Smooth muscle cell (in vitro differentiated cells): Measurements from ENCODE around the gene MLLT10. TPM values are rescaled to one million over a fixed set of nuclear protein-coding genes. Genes with fewer than 3 reads are reported as not detected.

Source experiments
- DNase-seq: peaks from one replicate; lab custom pipeline; 2025; ENCODE audit not compliant: unreplicated experiment; lab: John Stamatoyannopoulos, UW
- H2AFZ ChIP-seq: fragments of 200-600 bp; sonication (generic); 2 replicates; pipeline ENCODE4 v1.6.0; 2016; ENCODE audit warnings: antibody characterized with exemption, low read depth, mild to moderate bottlenecking
- H3F3A ChIP-seq: fragments of 200-600 bp; sonication (generic); 2 replicates; pipeline ENCODE4 v1.6.0; 2017; ENCODE audit warnings: antibody characterized with exemption, low read depth
- H3K27ac ChIP-seq: fragments of 200-600 bp; sonication (generic); 2 replicates; pipeline ENCODE4 v1.5.1; 2016; ENCODE audit warnings: low read depth, mild to moderate bottlenecking
- H3K27me3 ChIP-seq: fragments of 200-600 bp; sonication (generic); 2 replicates; pipeline ENCODE4 v1.6.1; 2016; ENCODE audit warnings: low read depth, mild to moderate bottlenecking
- H3K36me3 ChIP-seq: fragments of 200-600 bp; sonication (generic); 2 replicates; pipeline ENCODE4 v1.5.1; 2016; ENCODE audit warnings: low read depth
- H3K4me1 ChIP-seq: fragments of 200-600 bp; sonication (generic); 2 replicates; pipeline ENCODE4 v1.5.1; 2016; ENCODE audit warnings: low read depth
- H3K4me2 ChIP-seq: fragments of 200-600 bp; sonication (generic); 2 replicates; pipeline ENCODE4 v1.6.0; 2016; ENCODE audit warnings: mild to moderate bottlenecking
- H3K4me3 ChIP-seq: fragments of 200-600 bp; sonication (generic); 2 replicates; pipeline ENCODE4 v1.5.1; 2016; ENCODE audit warnings: mild to moderate bottlenecking
- H3K79me2 ChIP-seq: fragments of 200-600 bp; sonication (generic); 2 replicates; pipeline ENCODE4 v1.6.0; 2016; ENCODE audit warnings: low read depth, mild to moderate bottlenecking
- H3K9ac ChIP-seq: fragments of 200-600 bp; sonication (generic); 2 replicates; pipeline ENCODE4 v1.6.0; 2016; ENCODE audit warnings: low read depth
- H3K9me3 ChIP-seq: fragments of 200-600 bp; sonication (generic); replicated peaks from 2 replicates; pipeline ENCODE4 v1.5.1; 2016; ENCODE audit warnings: low read depth
- H4K20me1 ChIP-seq: fragments of 200-600 bp; sonication (generic); 2 replicates; pipeline ENCODE4 v1.6.0; 2016; ENCODE audit warnings: low read depth
- WGBS: methylation state at CpG from one replicate; pipeline ENCODE4 v1.1.7; 2016; ENCODE audit warnings: low lambda C conversion rate; 5-methylcytosine and 5-hydroxymethylcytosine counted together
- polyA plus RNA-seq: library from polyadenylated mRNA; unstranded; fragments of >200 nt; fragmentation: Nextera tagmentation; extraction: Ambion mirVana; gene quantifications from 2 replicates; pipeline ENCODE4 v1.2.1, GENCODE V29; 2016
- total RNA-seq: library from RNA; depleted of rRNA; stranded (reverse); fragments of >200 nt; gene quantifications from 2 replicates; pipeline ENCODE4 v1.2.3, GENCODE V29; 2014
- TF ChIP-seq, protein P1 (sequence below): fragments of 200-600 bp; sonication (generic); IDR thresholded peaks from 2 replicates; pipeline ENCODE4 v1.5.1; 2017; ENCODE audit warnings: borderline replicate concordance, mild to moderate bottlenecking, antibody characterized with exemption; ENCODE audit not compliant: insufficient read depth, poor library complexity, severe bottlenecking

Gene MLLT10
- total and polyA plus RNA-seq, 2 experiments from 2014 or later = 6.8 to 43.6 TPM

DNA sequence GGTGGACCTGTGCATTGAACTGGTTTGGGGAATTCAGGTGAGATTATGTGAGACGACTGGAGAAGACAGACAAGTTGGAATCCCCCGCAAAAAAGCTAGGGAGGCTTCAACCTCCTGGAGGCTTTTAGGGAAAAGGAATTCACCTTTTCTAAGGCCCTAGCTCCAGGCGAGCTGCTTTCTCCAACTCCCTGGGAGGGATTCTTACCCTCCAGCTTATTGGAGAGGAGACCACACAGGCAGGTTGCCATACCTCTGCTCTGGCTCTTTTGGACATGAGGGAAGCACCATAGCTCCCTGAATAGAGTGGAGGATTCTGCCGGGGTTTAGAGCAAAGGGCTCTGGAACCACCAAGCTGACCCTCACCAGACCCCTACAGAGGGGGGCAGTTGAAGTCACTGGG is 213.8 kb downstream of the MLLT10 start:
- Histone ChIP-seq H3F3A (peaks cover 11% of the 10 kb centered on the region), H3K27me3 (no peaks in the 10 kb centered on the region), H3K9ac (no peak overlapping the region), H3K36me3 (no peaks in the 10 kb centered on the region), H3K4me1 (no peaks in the 10 kb centered on the region), H3K4me3 (no peak overlapping the region), H3K27ac (no peak overlapping the region), H2AFZ (no peak overlapping the region), H3K79me2 (no peaks in the 10 kb centered on the region), H3K4me2 (no peak overlapping the region), H4K20me1 (no peaks in the 10 kb centered on the region), H3K9me3 (no peaks in the 10 kb centered on the region)
- DNase-seq = no peak
- TF ChIP-seq, protein P1, sequence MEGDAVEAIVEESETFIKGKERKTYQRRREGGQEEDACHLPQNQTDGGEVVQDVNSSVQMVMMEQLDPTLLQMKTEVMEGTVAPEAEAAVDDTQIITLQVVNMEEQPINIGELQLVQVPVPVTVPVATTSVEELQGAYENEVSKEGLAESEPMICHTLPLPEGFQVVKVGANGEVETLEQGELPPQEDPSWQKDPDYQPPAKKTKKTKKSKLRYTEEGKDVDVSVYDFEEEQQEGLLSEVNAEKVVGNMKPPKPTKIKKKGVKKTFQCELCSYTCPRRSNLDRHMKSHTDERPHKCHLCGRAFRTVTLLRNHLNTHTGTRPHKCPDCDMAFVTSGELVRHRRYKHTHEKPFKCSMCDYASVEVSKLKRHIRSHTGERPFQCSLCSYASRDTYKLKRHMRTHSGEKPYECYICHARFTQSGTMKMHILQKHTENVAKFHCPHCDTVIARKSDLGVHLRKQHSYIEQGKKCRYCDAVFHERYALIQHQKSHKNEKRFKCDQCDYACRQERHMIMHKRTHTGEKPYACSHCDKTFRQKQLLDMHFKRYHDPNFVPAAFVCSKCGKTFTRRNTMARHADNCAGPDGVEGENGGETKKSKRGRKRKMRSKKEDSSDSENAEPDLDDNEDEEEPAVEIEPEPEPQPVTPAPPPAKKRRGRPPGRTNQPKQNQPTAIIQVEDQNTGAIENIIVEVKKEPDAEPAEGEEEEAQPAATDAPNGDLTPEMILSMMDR = no peak
- WGBS = 96% methylated on average over 4 of the region's 4 CpGs

DNA sequence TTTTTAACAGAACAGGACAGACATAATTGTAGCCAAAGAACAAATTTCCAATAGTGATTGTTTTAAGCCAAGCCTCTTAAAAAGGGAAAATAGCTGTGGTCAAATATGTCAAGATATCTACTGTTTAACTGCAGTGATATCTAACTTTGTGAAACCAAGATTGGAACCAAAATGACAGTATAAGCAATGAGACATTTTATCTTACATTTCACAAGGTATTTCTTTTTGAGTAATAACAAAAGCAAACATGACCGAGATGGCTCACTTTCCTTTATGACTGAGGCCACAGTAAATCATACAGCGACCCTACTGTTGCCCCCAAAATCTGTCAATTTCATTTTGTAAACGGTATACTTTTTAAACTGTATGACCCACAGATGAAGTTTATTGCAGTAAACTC is 215.8 kb downstream of the MLLT10 start:
- Histone ChIP-seq H4K20me1 (no peaks in the 10 kb centered on the region), H3K4me1 (no peaks in the 10 kb centered on the region), H3K4me3 (no peak overlapping the region), H2AFZ (no peak overlapping the region), H3K27ac (no peak overlapping the region), H3K4me2 (no peak overlapping the region), H3K79me2 (no peaks in the 10 kb centered on the region), H3K9ac (no peak overlapping the region), H3F3A (peaks cover 4% of the 10 kb centered on the region), H3K36me3 (no peaks in the 10 kb centered on the region), H3K27me3 (no peaks in the 10 kb centered on the region), H3K9me3 (no peaks in the 10 kb centered on the region)
- TF ChIP-seq, protein P1 = no peak
- WGBS = 89% methylated on average over 3 of the region's 3 CpGs
- no peak for DNase-seq

DNA sequence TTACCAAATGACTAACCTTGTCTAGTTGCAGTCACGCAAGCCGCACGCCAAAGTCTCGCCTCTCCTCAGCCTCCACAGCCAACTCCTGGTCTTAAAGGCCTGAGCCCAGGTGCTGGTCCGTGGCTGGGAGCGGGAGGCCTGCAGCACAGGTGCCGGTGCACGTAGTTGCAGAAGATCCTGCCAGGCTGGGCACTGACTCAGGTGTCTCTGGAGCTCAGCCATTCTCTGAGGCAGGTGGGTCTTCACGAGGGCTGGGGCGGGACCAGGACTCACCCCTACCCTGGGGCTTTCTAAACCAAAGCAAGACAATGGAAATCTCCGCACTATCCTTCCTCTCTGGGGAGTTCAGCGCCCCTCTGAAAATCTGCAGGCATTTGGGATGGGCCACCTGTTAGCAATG is 216.4 kb downstream of the MLLT10 start:
- DNase-seq = no peak
- Histone ChIP-seq H3K36me3 (no peaks in the 10 kb centered on the region), H3K9me3 (no peaks in the 10 kb centered on the region), H3K4me3 (no peak overlapping the region), H3K79me2 (no peaks in the 10 kb centered on the region), H2AFZ (no peak overlapping the region), H4K20me1 (no peaks in the 10 kb centered on the region), H3K27ac (no peak overlapping the region), H3K4me1 (no peaks in the 10 kb centered on the region), H3F3A (no peaks in the 10 kb centered on the region), H3K27me3 (no peaks in the 10 kb centered on the region), H3K9ac (no peak overlapping the region), H3K4me2 (no peak overlapping the region)
- WGBS = 89% methylated on average over 12 of the region's 12 CpGs
- TF ChIP-seq, protein P1 = no peak
